AG04449 (cell line): ENCODE data around the gene SH3BGRL.

Experiments
- CTCF ChIA-PET: fragments of 350-600 bp; formaldehyde crosslinking; extraction: SDS; loops from one replicate; lab custom pipeline; 2021; ENCODE audit warnings: antibody characterized with exemption; lab: Yijun Ruan, JAX
- POLR2A ChIA-PET: fragments of 400-600, 350-600 bp; formaldehyde crosslinking; extraction: SDS; loops from one replicate; lab custom pipeline; 2020; ENCODE audit warnings: antibody characterized with exemption, inconsistent platforms; lab: Yijun Ruan, JAX
- DNase-seq: peaks from one replicate; pipeline ENCODE4 v3.0.0-alpha.2; 2010; ENCODE audit warnings: low read depth, low spot score
- H3K4me3 ChIP-seq: 2 replicates; pipeline ENCODE4 v1.5.1; 2011; ENCODE audit warnings: low read depth, mild to moderate bottlenecking, control low read depth, low read length
- TF ChIP-seq, protein P1 (sequence below): IDR thresholded peaks from one replicate; pipeline ENCODE4 v1.5.1; 2011; ENCODE audit warnings: mild to moderate bottlenecking, moderate library complexity, low read length, control low read depth, inconsistent platforms; ENCODE audit not compliant: insufficient read depth; ENCODE audit errors: missing control alignments

Gene SH3BGRL

DNA sequence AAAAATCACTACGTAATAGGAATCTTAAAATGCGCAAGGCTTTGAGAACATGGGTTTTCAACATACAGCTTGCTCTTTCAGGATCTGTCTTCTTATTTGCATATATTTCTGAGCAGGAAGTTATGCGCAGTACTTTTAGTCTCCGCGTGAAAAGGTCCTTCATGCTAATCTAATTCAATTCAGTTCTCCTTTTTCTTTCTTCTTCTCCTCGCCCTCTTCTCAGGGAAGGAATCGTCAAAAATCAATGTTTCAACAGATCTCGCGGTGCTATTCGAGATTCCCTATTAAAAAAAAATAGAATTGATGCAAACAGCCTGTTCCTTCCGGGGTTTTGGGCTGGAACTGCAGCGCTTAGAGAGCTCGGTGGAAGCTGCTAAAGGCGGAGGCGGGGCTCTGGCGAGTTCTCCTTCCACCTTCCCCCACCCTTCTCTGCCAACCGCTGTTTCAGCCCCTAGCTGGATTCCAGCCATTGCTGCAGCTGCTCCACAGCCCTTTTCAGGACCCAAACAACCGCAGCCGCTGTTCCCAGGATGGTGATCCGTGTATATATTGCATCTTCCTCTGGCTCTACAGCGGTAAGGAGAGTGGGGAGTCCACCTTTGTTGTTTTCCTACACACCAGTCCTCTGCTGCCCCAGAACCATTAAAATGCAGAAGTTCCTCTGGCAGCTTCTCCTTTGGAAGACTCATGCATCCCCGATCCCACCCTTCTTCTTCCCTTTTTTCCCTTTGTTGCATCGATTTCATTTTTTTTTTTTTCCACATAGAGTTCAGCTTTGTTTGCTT, at the start of gene SH3BGRL, which contains the start of gene HMGN5:
Gene SH3BGRL (plus strand): TSS at position 432 of the 785 bp plus-strand sequence. CDS start 99 bp downstream, at position 531.
Gene HMGN5 (minus strand): TSS at position 243 of the 785 bp plus-strand sequence. CDS start 80,364 bp downstream, outside the sequence.
- H3K4me3 ChIP-seq, result peak within 1 kb of the TSS; percentile 72
- peak; percentile 26 for DNase-seq
- ChIA-PET POLR2A (no interaction called here), CTCF (interaction anchor here (0.7 to 1.5 kb wide), 3 partner anchors 8 to 176 kb away, joined by 3 to 4 read pairs (median 4); no protein-coding TSS in a partner anchor)
- TF ChIP-seq, protein P1, sequence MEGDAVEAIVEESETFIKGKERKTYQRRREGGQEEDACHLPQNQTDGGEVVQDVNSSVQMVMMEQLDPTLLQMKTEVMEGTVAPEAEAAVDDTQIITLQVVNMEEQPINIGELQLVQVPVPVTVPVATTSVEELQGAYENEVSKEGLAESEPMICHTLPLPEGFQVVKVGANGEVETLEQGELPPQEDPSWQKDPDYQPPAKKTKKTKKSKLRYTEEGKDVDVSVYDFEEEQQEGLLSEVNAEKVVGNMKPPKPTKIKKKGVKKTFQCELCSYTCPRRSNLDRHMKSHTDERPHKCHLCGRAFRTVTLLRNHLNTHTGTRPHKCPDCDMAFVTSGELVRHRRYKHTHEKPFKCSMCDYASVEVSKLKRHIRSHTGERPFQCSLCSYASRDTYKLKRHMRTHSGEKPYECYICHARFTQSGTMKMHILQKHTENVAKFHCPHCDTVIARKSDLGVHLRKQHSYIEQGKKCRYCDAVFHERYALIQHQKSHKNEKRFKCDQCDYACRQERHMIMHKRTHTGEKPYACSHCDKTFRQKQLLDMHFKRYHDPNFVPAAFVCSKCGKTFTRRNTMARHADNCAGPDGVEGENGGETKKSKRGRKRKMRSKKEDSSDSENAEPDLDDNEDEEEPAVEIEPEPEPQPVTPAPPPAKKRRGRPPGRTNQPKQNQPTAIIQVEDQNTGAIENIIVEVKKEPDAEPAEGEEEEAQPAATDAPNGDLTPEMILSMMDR, result no peak

DNA sequence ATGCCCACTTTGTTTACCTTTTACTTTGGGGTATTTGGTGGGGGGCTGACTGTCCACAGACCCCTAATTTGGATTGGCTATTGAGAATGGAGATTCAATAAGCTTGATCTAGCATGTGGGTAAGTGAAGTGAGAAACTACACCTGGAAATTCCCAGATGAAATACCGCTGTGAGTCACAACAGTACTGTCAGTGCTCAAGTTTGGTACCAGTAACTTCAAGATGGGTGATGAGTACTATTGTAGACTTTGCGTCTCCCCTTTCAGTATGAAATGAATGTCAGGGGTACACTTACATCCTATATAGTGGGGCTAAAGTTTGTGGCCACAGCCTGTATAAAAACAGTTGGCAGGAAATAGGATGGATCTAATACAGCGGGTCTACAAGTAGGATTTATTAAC, 33.5 kb upstream of the SH3BGRL start:
- DNase-seq, result no peak
- H3K4me3 ChIP-seq, result no peak overlapping the region
- TF ChIP-seq, protein P1, result no peak
- ChIA-PET POLR2A (no interaction called here), CTCF (no interaction called here)

DNA sequence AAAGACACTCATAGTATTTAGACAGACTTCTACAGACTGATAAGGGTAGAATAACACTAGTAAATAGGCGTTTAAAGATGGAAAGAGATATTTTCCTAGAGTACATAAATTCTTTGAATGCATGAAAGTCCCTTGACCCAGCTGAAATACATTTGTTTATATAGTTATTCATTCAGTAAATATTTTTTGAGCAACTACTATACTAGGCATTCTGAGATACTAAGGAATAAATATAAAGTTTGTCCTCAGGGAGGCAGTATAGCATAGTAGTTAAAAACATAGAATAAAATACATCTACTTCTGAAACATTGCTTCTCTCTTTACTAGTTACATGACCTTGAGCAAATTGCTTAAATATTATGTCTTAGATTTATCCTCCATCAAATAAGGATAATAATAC, 27.6 kb upstream of the SH3BGRL start:
- no peak overlapping the region for H3K4me3 ChIP-seq
- ChIA-PET POLR2A (no interaction called here), CTCF (interaction anchor here (0.8 to 1.9 kb wide), 4 partner anchors 9 to 203 kb away, joined by 3 to 17 read pairs (median 3); no protein-coding TSS in a partner anchor)
- no peak for DNase-seq
- TF ChIP-seq, protein P1, result peak; percentile 5

- CTCF ChIA-PET, result interaction anchor here (0.9 to 2.5 kb wide), 14 partner anchors 8 to 186 kb away, joined by 3 to 8 read pairs (median 3); no protein-coding TSS in a partner anchor
Measured at GRCh38 chrX:81195259-81195658, 6.6 kb upstream of the SH3BGRL start.

GRCh38 chrX:81195712-81196111, 6.2 kb upstream of the SH3BGRL start:
- TF ChIP-seq, protein P1, result peak; percentile 41
- DNase-seq, result no peak
- no peak overlapping the region for H3K4me3 ChIP-seq
- CTCF ChIA-PET, result interaction anchor here (0.6 to 2.5 kb wide), 15 partner anchors 9 to 185 kb away, joined by 3 to 8 read pairs (median 3); no protein-coding TSS in a partner anchor
- POLR2A ChIA-PET, result no interaction called here

More at GRCh38 chrX:81195259-81195658, 6.6 kb upstream of the SH3BGRL start:
- POLR2A ChIA-PET, result no interaction called here
- TF ChIP-seq, protein P1, result no peak
- no peak for DNase-seq
- H3K4me3 ChIP-seq, result no peak overlapping the region

DNA sequence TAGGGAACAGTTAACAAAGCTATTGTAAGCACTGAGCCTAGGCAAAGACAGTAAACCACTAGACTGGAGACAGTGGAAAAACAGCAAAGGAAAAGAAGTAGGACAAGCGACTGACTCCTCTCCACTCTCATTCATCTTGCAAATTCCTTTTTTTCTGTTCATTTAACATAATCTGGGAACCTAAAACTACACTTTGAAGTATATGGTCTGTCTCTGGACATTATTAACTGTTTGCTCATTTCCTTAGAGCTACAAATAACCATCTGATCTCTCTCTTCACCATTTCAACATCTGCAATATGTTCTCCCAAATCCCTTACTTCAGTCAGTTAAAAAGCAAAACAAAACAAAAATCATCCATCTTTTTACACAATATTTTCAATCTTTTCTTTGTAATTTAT, 831 bp upstream of the SH3BGRL start:
- no peak for DNase-seq
- POLR2A ChIA-PET, result no interaction called here
- H3K4me3 ChIP-seq, result peak overlapping the region; percentile 72
- CTCF ChIA-PET, result interaction anchor here (1.3 to 1.5 kb wide), 2 partner anchors 12 to 176 kb away, joined by 3 to 4 read pairs; no protein-coding TSS in a partner anchor
- TF ChIP-seq, protein P1, result no peak
